SK-N-SH (cell line): ENCODE measurements around the gene PRKG1. TPM values are rescaled to one million over a fixed set of nuclear protein-coding genes. Genes with fewer than 3 reads are reported as not detected.

Experiments
- CTCF ChIA-PET: fragments of 300-600, 350-600 bp; formaldehyde crosslinking; extraction: SDS; loops from one replicate; lab custom pipeline; 2021; lab: Yijun Ruan, JAX
- POLR2A ChIA-PET: fragments of 350-600 bp; sonication (Branson Sonifier 250); formaldehyde crosslinking; extraction: SDS; loops from one replicate; lab custom pipeline; 2020; ENCODE audit warnings: antibody characterized with exemption, inconsistent platforms; lab: Yijun Ruan, JAX
- DNase-seq: peaks from one replicate; pipeline ENCODE4 v3.0.0; 2012
- H2AFZ ChIP-seq: fragments of 200-600 bp; sonication (generic); 2 replicates; pipeline ENCODE4 v1.8.1; 2016; ENCODE audit warnings: antibody characterized with exemption, mild to moderate bottlenecking, low read depth
- H3F3A ChIP-seq: fragments of 200-600 bp; sonication (generic); replicated peaks from 2 replicates; pipeline ENCODE3; 2016; ENCODE audit warnings: antibody characterized with exemption, mild to moderate bottlenecking; ENCODE audit not compliant: insufficient read depth
- H3K27ac ChIP-seq, 2 experiments: fragments of 200-500 bp in 1 of 2; fragments of 200-600 bp in 1 of 2; sonication (Bioruptor generic) in 1 of 2; sonication (generic), shearing (Covaris generic) in 1 of 2; 2 replicates each; pipeline versions ENCODE4 v1.5.1 to v1.6.1; 2014 to 2016; ENCODE audit warnings: low read depth in 2 of 2, inconsistent platforms in 1 of 2, low read length in 1 of 2, mild to moderate bottlenecking in 1 of 2, mixed read lengths in 1 of 2
- H3K27me3 ChIP-seq: fragments of 200-600 bp; sonication (generic), shearing (Covaris generic); 2 replicates; pipeline ENCODE4 v1.6.1; 2016; ENCODE audit warnings: mixed run types; ENCODE audit not compliant: insufficient read depth
- H3K36me3 ChIP-seq, 2 experiments: fragments of 200-500 bp in 1 of 2; fragments of 200-600 bp in 1 of 2; sonication (Bioruptor generic) in 1 of 2; sonication (generic) in 1 of 2; replicated peaks in 1 of 2; 2 replicates each; pipeline versions ENCODE3 to v1.5.1; 2014 to 2016; ENCODE audit warnings: low read length in 1 of 2, mild to moderate bottlenecking in 1 of 2; ENCODE audit not compliant: insufficient read depth in 2 of 2, control insufficient read depth in 1 of 2
- H3K4me1 ChIP-seq, 2 experiments: fragments of 200-500 bp in 1 of 2; fragments of 200-600 bp in 1 of 2; sonication (Bioruptor generic) in 1 of 2; sonication (generic), shearing (Covaris generic) in 1 of 2; 2 replicates each; pipeline versions ENCODE4 v1.5.1 to v1.6.1; 2014 to 2016; ENCODE audit warnings: low read depth in 1 of 2, low read length in 1 of 2, mixed run types in 1 of 2; ENCODE audit not compliant: insufficient read depth in 2 of 2, control insufficient read depth in 1 of 2
- H3K4me2 ChIP-seq: fragments of 200-600 bp; sonication (generic), shearing (Covaris generic); 2 replicates; pipeline ENCODE4 v1.6.1; 2017; ENCODE audit warnings: mixed run types
- H3K4me3 ChIP-seq, 2 experiments: fragments of 200-500 bp in 1 of 2; fragments of 200-600 bp in 1 of 2; sonication (Bioruptor generic) in 1 of 2; sonication (generic), shearing (Covaris generic) in 1 of 2; 2 replicates each; pipeline versions ENCODE4 v1.5.1 to v1.8.1; 2014 to 2016; ENCODE audit warnings: low read depth in 2 of 2, inconsistent platforms in 1 of 2, low read length in 1 of 2, mild to moderate bottlenecking in 1 of 2, mixed read lengths in 1 of 2, moderate library complexity in 1 of 2
- H3K79me2 ChIP-seq: fragments of 200-600 bp; sonication (generic); 2 replicates; pipeline ENCODE4 v1.8.1; 2017; ENCODE audit warnings: mild to moderate bottlenecking; ENCODE audit not compliant: insufficient read depth
- H3K9ac ChIP-seq: fragments of 200-600 bp; sonication (generic); 2 replicates; pipeline ENCODE4 v1.6.1; 2017; ENCODE audit warnings: mixed run types
- H3K9me2 ChIP-seq: fragments of 200-600 bp; sonication (generic); 2 replicates; pipeline ENCODE4 v1.6.1; 2017; ENCODE audit warnings: mixed run types
- H3K9me3 ChIP-seq: fragments of 200-600 bp; sonication (generic); 2 replicates; pipeline ENCODE4 v1.6.1; 2017; ENCODE audit warnings: mixed run types, mild to moderate bottlenecking, moderate library complexity
- H4K20me1 ChIP-seq: fragments of 200-600 bp; sonication (generic); 2 replicates; pipeline ENCODE4 v1.6.1; 2017; ENCODE audit warnings: mild to moderate bottlenecking, mixed run types; ENCODE audit not compliant: insufficient read depth
- CHD2 ChIP-seq: fragments of 150-350 bp; IDR thresholded peaks from 2 replicates; pipeline ENCODE4 v1.6.1; 2018; ENCODE audit warnings: low read length; ENCODE audit not compliant: partially characterized antibody
- EZH2phosphoT487 ChIP-seq: fragments of 200-600 bp; sonication (generic); IDR thresholded peaks from 2 replicates; pipeline ENCODE4 v1.6.1; 2017; ENCODE audit warnings: low read depth, mixed run types, mild to moderate bottlenecking, antibody characterized with exemption, moderate library complexity, borderline replicate concordance
- FOXJ3 ChIP-seq: sonication (generic); formaldehyde crosslinking; IDR thresholded peaks from 2 replicates; pipeline ENCODE4 v1.5.1; 2020; ENCODE audit warnings: mild to moderate bottlenecking, missing genetic modification reagents
- FOXM1 ChIP-seq: IDR thresholded peaks from 2 replicates; pipeline ENCODE4 v1.4.0; 2012; ENCODE audit warnings: low read depth, mild to moderate bottlenecking
- JUND ChIP-seq: IDR thresholded peaks from 2 replicates; pipeline ENCODE4 v1.4.0; 2012
- MEF2A ChIP-seq: IDR thresholded peaks from 2 replicates; pipeline ENCODE4 v1.4.0; 2012; ENCODE audit warnings: low read depth, borderline replicate concordance
- NFIC ChIP-seq: IDR thresholded peaks from 2 replicates; pipeline ENCODE4 v1.4.0; 2012; ENCODE audit warnings: borderline replicate concordance
- PBX3 ChIP-seq: IDR thresholded peaks from 2 replicates; pipeline ENCODE4; 2012
- RCOR1 ChIP-seq: fragments of 150-350 bp; IDR thresholded peaks from 2 replicates; pipeline ENCODE4 v1.6.1; 2017; ENCODE audit warnings: antibody characterized with exemption, low read length
- RFX5 ChIP-seq: IDR thresholded peaks from 2 replicates; pipeline ENCODE4 v1.6.1; 2012; ENCODE audit warnings: mild to moderate bottlenecking, improper control_type of control experiment, low read length
- SMC3 ChIP-seq: IDR thresholded peaks from 2 replicates; pipeline ENCODE4 v1.6.1; 2012; ENCODE audit warnings: low read depth, low read length, improper control_type of control experiment
- TCF12 ChIP-seq: IDR thresholded peaks from 2 replicates; pipeline ENCODE4 v1.4.0; 2012
- TEAD4 ChIP-seq: IDR thresholded peaks from 2 replicates; pipeline ENCODE4 v1.4.0; 2012; ENCODE audit warnings: mild to moderate bottlenecking, borderline replicate concordance; ENCODE audit not compliant: insufficient read depth
- YY1 ChIP-seq: IDR thresholded peaks from 2 replicates; pipeline ENCODE4 v1.4.0; 2012; ENCODE audit warnings: low read depth, mild to moderate bottlenecking
- ZBTB33 ChIP-seq: IDR thresholded peaks from 2 replicates; pipeline ENCODE4 v1.4.0; 2012; ENCODE audit warnings: low read depth, borderline replicate concordance
- WGBS: methylation state at CpG from one replicate; pipeline ENCODE4 v1.1.6; 2017; ENCODE audit warnings: low lambda C conversion rate; 5-methylcytosine and 5-hydroxymethylcytosine counted together
- polyA plus RNA-seq, 3 experiments: library from polyadenylated mRNA; depleted of rRNA; stranded (reverse); fragments of >200 nt; gene quantifications; 2 replicates each; pipeline ENCODE4 v1.2.3, GENCODE V29; 2012
- small RNA-seq, 7 experiments: library from RNA; depleted of rRNA; stranded (forward); fragments of <200 nt; gene quantifications; one replicate each; pipeline ENCODE3, GENCODE V24; 2012
- TF ChIP-seq, protein P1 (sequence below): fragments of 200-600 bp; sonication (generic); IDR thresholded peaks from 2 replicates; pipeline ENCODE4 v1.6.1; 2017; ENCODE audit warnings: antibody characterized with exemption, mild to moderate bottlenecking, moderate library complexity

PRKG1 gene
- polyA plus RNA-seq, 1 of the 3 experiments (the other 2 are of a cell fraction), result 4.1 TPM

GRCh38 chr10:52347327-52347667 lies 1273.0 kb downstream of the PRKG1 start:
- H2AFZ ChIP-seq, result no peak overlapping the region
- CTCF ChIA-PET, result interaction anchor here (1.0 to 1.7 kb wide), 3 partner anchors 8 to 32 kb away, joined by 3 to 5 read pairs (median 4); no protein-coding TSS in a partner anchor
- no peak overlapping the region for H3K9ac ChIP-seq
- H3K27me3 ChIP-seq, result no peaks in the 10 kb centered on the region
- TF ChIP-seq, protein P1, sequence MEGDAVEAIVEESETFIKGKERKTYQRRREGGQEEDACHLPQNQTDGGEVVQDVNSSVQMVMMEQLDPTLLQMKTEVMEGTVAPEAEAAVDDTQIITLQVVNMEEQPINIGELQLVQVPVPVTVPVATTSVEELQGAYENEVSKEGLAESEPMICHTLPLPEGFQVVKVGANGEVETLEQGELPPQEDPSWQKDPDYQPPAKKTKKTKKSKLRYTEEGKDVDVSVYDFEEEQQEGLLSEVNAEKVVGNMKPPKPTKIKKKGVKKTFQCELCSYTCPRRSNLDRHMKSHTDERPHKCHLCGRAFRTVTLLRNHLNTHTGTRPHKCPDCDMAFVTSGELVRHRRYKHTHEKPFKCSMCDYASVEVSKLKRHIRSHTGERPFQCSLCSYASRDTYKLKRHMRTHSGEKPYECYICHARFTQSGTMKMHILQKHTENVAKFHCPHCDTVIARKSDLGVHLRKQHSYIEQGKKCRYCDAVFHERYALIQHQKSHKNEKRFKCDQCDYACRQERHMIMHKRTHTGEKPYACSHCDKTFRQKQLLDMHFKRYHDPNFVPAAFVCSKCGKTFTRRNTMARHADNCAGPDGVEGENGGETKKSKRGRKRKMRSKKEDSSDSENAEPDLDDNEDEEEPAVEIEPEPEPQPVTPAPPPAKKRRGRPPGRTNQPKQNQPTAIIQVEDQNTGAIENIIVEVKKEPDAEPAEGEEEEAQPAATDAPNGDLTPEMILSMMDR, result no peak
- TF ChIP-seq NFIC (no peak), ZBTB33 (no peak), PBX3 (no peak), MEF2A (no peak), JUND (no peak), RFX5 (no peak), FOXM1 (no peak), YY1 (no peak), TEAD4 (no peak), CHD2 (no peak), RCOR1 (no peak), SMC3 (no peak), TCF12 (no peak), EZH2phosphoT487 (no peak), FOXJ3 (CRISPR knock-in tag) (no peak)
- TF ChIP-seq, all 33 proteins: peak for 0
- Histone ChIP-seq H3K4me3 (no peak overlapping the region), H3K9me3 (no peaks in the 10 kb centered on the region), H3F3A (peaks cover 17% of the 10 kb centered on the region), H4K20me1 (no peaks in the 10 kb centered on the region), H3K79me2 (no peaks in the 10 kb centered on the region), H3K27ac (no peak overlapping the region), H3K4me1 (peaks cover 0 to 6% of the 10 kb centered on the region in 2 experiments; a peak in 2 of 4 replicates), H3K9me2 (no peaks in the 10 kb centered on the region), H3K36me3 (no peaks in the 10 kb centered on the region), H3K4me2 (no peak overlapping the region)
- DNase-seq, result no peak
- WGBS, result 90% methylated on average over 3 of the region's 5 CpGs
- POLR2A ChIA-PET, result no interaction called here

Small RNA genes within 50 kb of the gene (small RNA-seq; reads per million reads assigned to genes)
- gene MIR605, result 0 to 1.2 (median 0) reads per million in 7 experiments

Other genes starting within 250 kb of the PRKG1 start
- gene A1CF, start 188.9 kb upstream of the PRKG1 start, polyA plus RNA-seq (2012; rRNA removed), result not detected in 2 replicates